ENCODE data around the gene SLC15A5.

DNA sequence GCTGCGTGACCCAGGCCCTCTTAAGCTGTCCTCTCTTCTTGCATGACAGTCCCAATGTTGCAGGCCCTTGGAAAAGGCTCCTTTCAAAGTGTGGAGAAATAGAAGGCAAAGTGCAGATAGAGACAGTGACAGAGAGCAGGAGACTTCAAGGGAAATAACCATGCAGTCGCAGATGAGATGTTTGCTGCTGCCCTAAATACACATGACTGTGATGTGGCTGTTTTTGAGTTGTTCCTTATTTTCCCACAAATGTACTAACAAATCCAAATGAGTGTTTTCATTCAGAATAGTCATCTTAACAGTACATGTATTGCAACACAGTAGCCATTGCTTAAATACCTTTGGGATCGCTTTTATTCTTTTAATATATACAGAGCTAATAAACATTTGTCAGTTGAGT, 101.6 kb downstream of the SLC15A5 start:
- TF ChIP-seq, protein P1, sequence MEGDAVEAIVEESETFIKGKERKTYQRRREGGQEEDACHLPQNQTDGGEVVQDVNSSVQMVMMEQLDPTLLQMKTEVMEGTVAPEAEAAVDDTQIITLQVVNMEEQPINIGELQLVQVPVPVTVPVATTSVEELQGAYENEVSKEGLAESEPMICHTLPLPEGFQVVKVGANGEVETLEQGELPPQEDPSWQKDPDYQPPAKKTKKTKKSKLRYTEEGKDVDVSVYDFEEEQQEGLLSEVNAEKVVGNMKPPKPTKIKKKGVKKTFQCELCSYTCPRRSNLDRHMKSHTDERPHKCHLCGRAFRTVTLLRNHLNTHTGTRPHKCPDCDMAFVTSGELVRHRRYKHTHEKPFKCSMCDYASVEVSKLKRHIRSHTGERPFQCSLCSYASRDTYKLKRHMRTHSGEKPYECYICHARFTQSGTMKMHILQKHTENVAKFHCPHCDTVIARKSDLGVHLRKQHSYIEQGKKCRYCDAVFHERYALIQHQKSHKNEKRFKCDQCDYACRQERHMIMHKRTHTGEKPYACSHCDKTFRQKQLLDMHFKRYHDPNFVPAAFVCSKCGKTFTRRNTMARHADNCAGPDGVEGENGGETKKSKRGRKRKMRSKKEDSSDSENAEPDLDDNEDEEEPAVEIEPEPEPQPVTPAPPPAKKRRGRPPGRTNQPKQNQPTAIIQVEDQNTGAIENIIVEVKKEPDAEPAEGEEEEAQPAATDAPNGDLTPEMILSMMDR (IDR thresholded peaks at IDR 0.05): no peak
- no peak for TF ChIP-seq POLR2AphosphoS5 (IDR thresholded peaks at IDR 0.05)

All from breast epithelium (tissue), 3 donors.